HS-5 (cell line): Measurements from ENCODE around the gene RFLNA.
A peak's percentile ranks its signal among the peaks of the same experiment; 100 is the strongest.

Source experiments
- DNase-seq: peaks from one replicate; pipeline ENCODE4 v3.0.0-alpha.2; 2012; ENCODE audit warnings: low read depth

The RFLNA gene

GRCh38 chr12:124294780-124295341, at the start of gene RFLNA:
TSS of gene RFLNA (plus strand) at chr12:124295093. CDS start at chr12:124295430, 337 bp downstream.
- no peak for DNase-seq

- DNase-seq = no peak
These were observed 47.6 kb upstream of the RFLNA start for GRCh38 chr12:124247331-124247730.

GRCh38 chr12:124248941-124249825, 45.7 kb upstream of the RFLNA start:
- no peak for DNase-seq

GRCh38 chr12:124251186-124251585, 43.7 kb upstream of the RFLNA start:
- no peak for DNase-seq

- no peak for DNase-seq
These were observed 41.9 kb upstream of the RFLNA start for GRCh38 chr12:124252964-124253363.

- DNase-seq = no peak
These were observed 40.8 kb upstream of the RFLNA start for GRCh38 chr12:124254126-124254525.

GRCh38 chr12:124259154-124260066, 35.5 kb upstream of the RFLNA start:
- no peak for DNase-seq

- DNase-seq = no peak
These were observed 33.0 kb upstream of the RFLNA start for GRCh38 chr12:124261885-124262284.

GRCh38 chr12:124264089-124264795, 30.7 kb upstream of the RFLNA start:
- DNase-seq = no peak

- DNase-seq = no peak
These were observed 30.0 kb upstream of the RFLNA start for GRCh38 chr12:124264879-124265278.

- no peak for DNase-seq
These were observed 27.6 kb upstream of the RFLNA start for GRCh38 chr12:124267205-124267778.

GRCh38 chr12:124270671-124271070, 24.2 kb upstream of the RFLNA start:
- no peak for DNase-seq

GRCh38 chr12:124273630-124274029, 21.3 kb upstream of the RFLNA start:
- peak; percentile 18 for DNase-seq

GRCh38 chr12:124276337-124276736, 18.6 kb upstream of the RFLNA start:
- no peak for DNase-seq

- no peak for DNase-seq
These were observed 17.3 kb upstream of the RFLNA start for GRCh38 chr12:124277394-124278241.

- DNase-seq = no peak
These were observed 16.3 kb upstream of the RFLNA start for GRCh38 chr12:124278389-124279101.

- no peak for DNase-seq
These were observed 15.6 kb upstream of the RFLNA start for GRCh38 chr12:124279315-124279714.

GRCh38 chr12:124279846-124280360, 15.0 kb upstream of the RFLNA start:
- DNase-seq = no peak

GRCh38 chr12:124281309-124281708, 13.6 kb upstream of the RFLNA start:
- no peak for DNase-seq

- no peak for DNase-seq
These were observed 12.6 kb upstream of the RFLNA start for GRCh38 chr12:124282287-124282686.
